SK-N-SH (cell line): Measurements from ENCODE around the gene NUAK1. TPM values are rescaled to one million over a fixed set of nuclear protein-coding genes. Genes with fewer than 3 reads are reported as not detected.
A peak's percentile ranks its signal among the peaks of the same experiment; 100 is the strongest.

Source experiments
- CTCF ChIA-PET: fragments of 300-600, 350-600 bp; formaldehyde crosslinking; extraction: SDS; loops from one replicate; lab custom pipeline; 2021; lab: Yijun Ruan, JAX
- POLR2A ChIA-PET: fragments of 350-600 bp; sonication (Branson Sonifier 250); formaldehyde crosslinking; extraction: SDS; loops from one replicate; lab custom pipeline; 2020; ENCODE audit warnings: antibody characterized with exemption, inconsistent platforms; lab: Yijun Ruan, JAX
- DNase-seq: peaks from one replicate; pipeline ENCODE4 v3.0.0; 2012
- H2AFZ ChIP-seq: fragments of 200-600 bp; sonication (generic); 2 replicates; pipeline ENCODE4 v1.8.1; 2016; ENCODE audit warnings: antibody characterized with exemption, mild to moderate bottlenecking, low read depth
- H3F3A ChIP-seq: fragments of 200-600 bp; sonication (generic); replicated peaks from 2 replicates; pipeline ENCODE3; 2016; ENCODE audit warnings: antibody characterized with exemption, mild to moderate bottlenecking; ENCODE audit not compliant: insufficient read depth
- H3K27ac ChIP-seq, 2 experiments: fragments of 200-500 bp in 1 of 2; fragments of 200-600 bp in 1 of 2; sonication (Bioruptor generic) in 1 of 2; sonication (generic), shearing (Covaris generic) in 1 of 2; 2 replicates each; pipeline versions ENCODE4 v1.5.1 to v1.6.1; 2014 to 2016; ENCODE audit warnings: low read depth in 2 of 2, inconsistent platforms in 1 of 2, low read length in 1 of 2, mild to moderate bottlenecking in 1 of 2, mixed read lengths in 1 of 2
- H3K27me3 ChIP-seq: fragments of 200-600 bp; sonication (generic), shearing (Covaris generic); 2 replicates; pipeline ENCODE4 v1.6.1; 2016; ENCODE audit warnings: mixed run types; ENCODE audit not compliant: insufficient read depth
- H3K36me3 ChIP-seq, 2 experiments: fragments of 200-500 bp in 1 of 2; fragments of 200-600 bp in 1 of 2; sonication (Bioruptor generic) in 1 of 2; sonication (generic) in 1 of 2; replicated peaks in 1 of 2; 2 replicates each; pipeline versions ENCODE3 to v1.5.1; 2014 to 2016; ENCODE audit warnings: low read length in 1 of 2, mild to moderate bottlenecking in 1 of 2; ENCODE audit not compliant: insufficient read depth in 2 of 2, control insufficient read depth in 1 of 2
- H3K4me1 ChIP-seq, 2 experiments: fragments of 200-500 bp in 1 of 2; fragments of 200-600 bp in 1 of 2; sonication (Bioruptor generic) in 1 of 2; sonication (generic), shearing (Covaris generic) in 1 of 2; 2 replicates each; pipeline versions ENCODE4 v1.5.1 to v1.6.1; 2014 to 2016; ENCODE audit warnings: low read depth in 1 of 2, low read length in 1 of 2, mixed run types in 1 of 2; ENCODE audit not compliant: insufficient read depth in 2 of 2, control insufficient read depth in 1 of 2
- H3K4me2 ChIP-seq: fragments of 200-600 bp; sonication (generic), shearing (Covaris generic); 2 replicates; pipeline ENCODE4 v1.6.1; 2017; ENCODE audit warnings: mixed run types
- H3K4me3 ChIP-seq, 2 experiments: fragments of 200-500 bp in 1 of 2; fragments of 200-600 bp in 1 of 2; sonication (Bioruptor generic) in 1 of 2; sonication (generic), shearing (Covaris generic) in 1 of 2; 2 replicates each; pipeline versions ENCODE4 v1.5.1 to v1.8.1; 2014 to 2016; ENCODE audit warnings: low read depth in 2 of 2, inconsistent platforms in 1 of 2, low read length in 1 of 2, mild to moderate bottlenecking in 1 of 2, mixed read lengths in 1 of 2, moderate library complexity in 1 of 2
- H3K79me2 ChIP-seq: fragments of 200-600 bp; sonication (generic); 2 replicates; pipeline ENCODE4 v1.8.1; 2017; ENCODE audit warnings: mild to moderate bottlenecking; ENCODE audit not compliant: insufficient read depth
- H3K9ac ChIP-seq: fragments of 200-600 bp; sonication (generic); 2 replicates; pipeline ENCODE4 v1.6.1; 2017; ENCODE audit warnings: mixed run types
- H3K9me2 ChIP-seq: fragments of 200-600 bp; sonication (generic); 2 replicates; pipeline ENCODE4 v1.6.1; 2017; ENCODE audit warnings: mixed run types
- H3K9me3 ChIP-seq: fragments of 200-600 bp; sonication (generic); 2 replicates; pipeline ENCODE4 v1.6.1; 2017; ENCODE audit warnings: mixed run types, mild to moderate bottlenecking, moderate library complexity
- H4K20me1 ChIP-seq: fragments of 200-600 bp; sonication (generic); 2 replicates; pipeline ENCODE4 v1.6.1; 2017; ENCODE audit warnings: mild to moderate bottlenecking, mixed run types; ENCODE audit not compliant: insufficient read depth
- ELF1 ChIP-seq: IDR thresholded peaks from 2 replicates; pipeline ENCODE4 v1.4.0; 2012
- EP300 ChIP-seq, 2 experiments: IDR thresholded peaks; 2 replicates each; pipeline versions ENCODE4 v1.4.0 to v1.6.1; 2012; ENCODE audit warnings: borderline replicate concordance in 1 of 2, low read depth in 1 of 2, low read length in 1 of 2
- FOSL2 ChIP-seq: IDR thresholded peaks from 2 replicates; pipeline ENCODE4 v1.4.0; 2012; ENCODE audit warnings: low read depth, mild to moderate bottlenecking, moderate library complexity, borderline replicate concordance
- GABPA ChIP-seq: IDR thresholded peaks from 2 replicates; pipeline ENCODE4 v1.4.0; 2012; ENCODE audit warnings: low read depth, mild to moderate bottlenecking
- GATA2 ChIP-seq: sonication (generic); formaldehyde crosslinking; IDR thresholded peaks from 2 replicates; pipeline ENCODE4 v1.5.0; 2020; ENCODE audit warnings: mild to moderate bottlenecking, missing genetic modification reagents
- MEF2A ChIP-seq: IDR thresholded peaks from 2 replicates; pipeline ENCODE4 v1.4.0; 2012; ENCODE audit warnings: low read depth, borderline replicate concordance
- RFX5 ChIP-seq: IDR thresholded peaks from 2 replicates; pipeline ENCODE4 v1.6.1; 2012; ENCODE audit warnings: mild to moderate bottlenecking, improper control_type of control experiment, low read length
- TCF12 ChIP-seq: IDR thresholded peaks from 2 replicates; pipeline ENCODE4 v1.4.0; 2012
- USF2 ChIP-seq: fragments of 150-350 bp; IDR thresholded peaks from 2 replicates; pipeline ENCODE4 v1.6.1; 2017; ENCODE audit warnings: antibody characterized with exemption, low read length, low read depth, borderline replicate concordance
- WGBS: methylation state at CpG from one replicate; pipeline ENCODE4 v1.1.6; 2017; ENCODE audit warnings: low lambda C conversion rate; 5-methylcytosine and 5-hydroxymethylcytosine counted together
- polyA plus RNA-seq, 3 experiments: library from polyadenylated mRNA; depleted of rRNA; stranded (reverse); fragments of >200 nt; gene quantifications; 2 replicates each; pipeline ENCODE4 v1.2.3, GENCODE V29; 2012
- TF ChIP-seq, protein P1 (sequence below): fragments of 150-350 bp; IDR thresholded peaks from 2 replicates; pipeline ENCODE4 v1.6.1; 2016; ENCODE audit warnings: mild to moderate bottlenecking, low read depth, low read length
- TF ChIP-seq, protein P2 (sequence below): IDR thresholded peaks from 2 replicates; pipeline ENCODE4 v1.4.0; 2012; ENCODE audit warnings: low read depth
- TF ChIP-seq, protein P3 (sequence below): IDR thresholded peaks from 2 replicates; pipeline ENCODE4; 2012

NUAK1 gene
- polyA plus RNA-seq, 1 of the 3 experiments (the other 2 are of a cell fraction), result 8.1 TPM

DNA sequence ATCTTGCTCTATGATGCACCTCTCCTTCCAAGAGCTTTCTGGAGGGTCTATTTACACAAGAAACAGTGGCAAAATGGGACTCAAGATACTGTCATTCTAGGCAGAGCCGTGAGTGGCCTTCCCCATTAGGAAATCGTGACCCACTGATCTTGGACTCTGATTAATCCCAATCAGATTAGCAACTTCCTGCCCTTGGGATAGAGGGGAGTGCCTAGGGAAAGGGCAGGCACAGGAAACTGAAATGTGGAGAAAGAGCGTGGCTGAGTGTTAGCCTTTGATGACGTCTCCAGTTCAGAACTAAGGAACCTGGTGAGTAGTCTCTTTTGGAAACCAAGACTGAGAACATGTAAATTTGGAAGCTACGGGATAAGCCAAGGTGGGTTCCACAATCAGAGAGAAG lies 76.1 kb downstream of the NUAK1 start:
- Histone ChIP-seq H3K4me2 (no peak overlapping the region), H3K27ac (no peak overlapping the region), H3K9ac (no peak overlapping the region), H3K36me3 (peaks cover 30 to 35% of the 10 kb centered on the region in 2 experiments), H3K4me1 (peaks cover 0 to 2% of the 10 kb centered on the region in 2 experiments; a peak in 1 of 4 replicates), H3K27me3 (no peaks in the 10 kb centered on the region), H4K20me1 (no peaks in the 10 kb centered on the region), H3K79me2 (peaks cover 8% of the 10 kb centered on the region; the same call in 1 of the 2 replicates), H3F3A (peaks cover 40% of the 10 kb centered on the region), H3K4me3 (no peak overlapping the region), H3K9me3 (no peaks in the 10 kb centered on the region), H3K9me2 (no peaks in the 10 kb centered on the region), H2AFZ (no peak overlapping the region)
- DNase-seq, result no peak
- CTCF ChIA-PET, result interaction anchor here (1.5 kb wide), 1 partner anchor 356 kb away, joined by 4 read pairs; no protein-coding TSS in a partner anchor
- WGBS, result 62% methylated on average over 5 of the region's 5 CpGs
- TF ChIP-seq GABPA (no peak), MEF2A (no peak), ELF1 (no peak), EP300 (IDR thresholded peaks at IDR 0.05; ENCODE audit: borderline replicate concordance in 1 of 2, low read depth in 1 of 2, low read length in 1 of 2) (no peak), USF2 (no peak)
- TF ChIP-seq, protein P1, sequence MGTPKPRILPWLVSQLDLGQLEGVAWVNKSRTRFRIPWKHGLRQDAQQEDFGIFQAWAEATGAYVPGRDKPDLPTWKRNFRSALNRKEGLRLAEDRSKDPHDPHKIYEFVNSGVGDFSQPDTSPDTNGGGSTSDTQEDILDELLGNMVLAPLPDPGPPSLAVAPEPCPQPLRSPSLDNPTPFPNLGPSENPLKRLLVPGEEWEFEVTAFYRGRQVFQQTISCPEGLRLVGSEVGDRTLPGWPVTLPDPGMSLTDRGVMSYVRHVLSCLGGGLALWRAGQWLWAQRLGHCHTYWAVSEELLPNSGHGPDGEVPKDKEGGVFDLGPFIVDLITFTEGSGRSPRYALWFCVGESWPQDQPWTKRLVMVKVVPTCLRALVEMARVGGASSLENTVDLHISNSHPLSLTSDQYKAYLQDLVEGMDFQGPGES, result no peak
- POLR2A ChIA-PET, result no interaction called here

DNA sequence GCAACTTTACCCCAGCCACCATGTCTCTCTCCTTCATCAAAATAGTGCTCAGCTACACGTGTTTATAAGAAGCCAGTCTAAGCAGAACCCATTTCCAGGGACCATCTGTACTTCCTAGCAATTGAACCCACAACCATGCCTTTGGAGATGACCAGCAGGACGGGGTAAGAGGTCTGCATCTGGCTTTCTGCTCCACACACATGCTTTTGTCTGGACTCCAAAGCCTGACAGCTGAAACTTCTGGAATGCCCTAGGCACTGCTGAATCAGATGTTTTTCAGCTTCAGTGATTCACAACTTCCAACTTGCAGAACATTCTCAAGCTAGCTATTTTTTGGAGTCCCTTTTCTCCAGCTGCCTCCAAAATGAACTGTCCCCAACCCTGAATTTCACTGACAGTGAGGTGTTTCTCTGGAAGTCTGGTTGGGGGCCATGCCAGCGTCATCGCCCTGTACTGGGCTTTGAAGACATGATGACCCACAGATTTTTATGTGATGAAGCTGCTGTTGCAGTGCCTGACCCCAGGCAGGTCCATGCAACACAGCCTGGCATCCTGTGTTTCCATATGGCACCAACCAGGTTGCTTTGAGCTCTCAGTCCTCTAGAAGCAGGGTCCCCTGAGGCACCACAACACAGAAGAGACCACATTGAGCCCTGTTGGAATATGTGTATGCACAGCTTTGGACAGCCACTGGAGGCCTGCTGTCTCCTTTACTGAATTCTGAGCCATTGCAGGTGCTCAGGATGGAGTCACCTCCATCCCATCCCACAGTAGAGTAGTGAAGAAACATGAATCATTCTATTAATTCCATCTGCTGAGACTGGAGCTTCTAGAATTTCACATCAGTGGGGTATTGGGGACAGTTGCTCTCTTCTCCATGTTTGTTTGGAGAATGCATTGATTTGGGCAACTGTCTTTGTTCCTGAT lies 80.2 kb downstream of the NUAK1 start:
- Histone ChIP-seq H3F3A (peaks cover 26% of the 10 kb centered on the region), H3K9ac (no peak overlapping the region), H3K9me2 (no peaks in the 10 kb centered on the region), H3K4me3 (no peak overlapping the region), H2AFZ (no peak overlapping the region), H3K4me2 (no peak overlapping the region), H3K79me2 (no peaks in the 10 kb centered on the region), H3K27me3 (no peaks in the 10 kb centered on the region), H3K9me3 (peaks cover 19% of the 10 kb centered on the region; the same call in 1 of the 2 replicates), H3K27ac (peak overlapping the region; percentile 35 to 39; a peak in 2 of 4 replicates), H3K36me3 (peaks cover 0 to 26% of the 10 kb centered on the region in 2 experiments), H3K4me1 (peaks cover 0 to 2% of the 10 kb centered on the region in 2 experiments; a peak in 1 of 4 replicates), H4K20me1 (no peaks in the 10 kb centered on the region)
- CTCF ChIA-PET, result interaction anchor here (0.9 kb wide), 1 partner anchor 12 kb away, joined by 3 read pairs; no protein-coding TSS in a partner anchor
- WGBS, result 63% methylated on average over 4 of the region's 4 CpGs
- DNase-seq, result no peak
- POLR2A ChIA-PET, result no interaction called here
- TF ChIP-seq GATA2 (CRISPR knock-in tag) (no peak), TCF12 (peak; percentile 86), FOSL2 (peak; percentile 39; the same call in 1 of the 2 replicates), RFX5 (no peak)
- TF ChIP-seq, protein P2, sequence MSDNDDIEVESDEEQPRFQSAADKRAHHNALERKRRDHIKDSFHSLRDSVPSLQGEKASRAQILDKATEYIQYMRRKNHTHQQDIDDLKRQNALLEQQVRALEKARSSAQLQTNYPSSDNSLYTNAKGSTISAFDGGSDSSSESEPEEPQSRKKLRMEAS, result peak; percentile 55; the same call in 1 of the 2 replicates
- TF ChIP-seq, protein P3, sequence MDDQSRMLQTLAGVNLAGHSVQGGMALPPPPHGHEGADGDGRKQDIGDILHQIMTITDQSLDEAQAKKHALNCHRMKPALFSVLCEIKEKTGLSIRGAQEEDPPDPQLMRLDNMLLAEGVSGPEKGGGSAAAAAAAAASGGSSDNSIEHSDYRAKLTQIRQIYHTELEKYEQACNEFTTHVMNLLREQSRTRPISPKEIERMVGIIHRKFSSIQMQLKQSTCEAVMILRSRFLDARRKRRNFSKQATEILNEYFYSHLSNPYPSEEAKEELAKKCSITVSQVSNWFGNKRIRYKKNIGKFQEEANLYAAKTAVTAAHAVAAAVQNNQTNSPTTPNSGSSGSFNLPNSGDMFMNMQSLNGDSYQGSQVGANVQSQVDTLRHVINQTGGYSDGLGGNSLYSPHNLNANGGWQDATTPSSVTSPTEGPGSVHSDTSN, result peak; percentile 64
